Gastroesophageal sphincter (tissue), 3 donors: ENCODE data around the gene KCNT1.

Experiments used
- CTCF ChIP-seq, 4 experiments: fragments of 200-600 bp in 2 of 4; fragments of 450-650 bp in 2 of 4; sonication (generic) in 1 of 4; IDR thresholded peaks; one replicate each; pipeline ENCODE4 v1.5.1; 2017 to 2019; ENCODE audit warnings: antibody characterized with exemption in 4 of 4, mild to moderate bottlenecking in 2 of 4, moderate library complexity in 2 of 4
- EP300 ChIP-seq: sonication (generic); formaldehyde crosslinking; IDR thresholded peaks from one replicate; pipeline ENCODE4 v1.6.1; 2017; ENCODE audit warnings: antibody characterized with exemption, mild to moderate bottlenecking
- POLR2A ChIP-seq, 2 donors: fragments of 450-650 bp; IDR thresholded peaks; one replicate each; pipeline ENCODE4 v1.6.1; 2017; ENCODE audit warnings: antibody characterized with exemption in 2 of 2, mild to moderate bottlenecking in 2 of 2, moderate library complexity in 1 of 2

- TF ChIP-seq CTCF (IDR thresholded peaks at IDR 0.05) = no peak
- TF ChIP-seq POLR2A (IDR thresholded peaks at IDR 0.05) = no peak
- no peak for TF ChIP-seq EP300
Observed at GRCh38 chr9:135724186-135724787, 22.3 kb downstream of the KCNT1 start.
